ENCODE data around the gene TMEM117.
"Not testable (repeated sequence)": the region's sequence is repeated elsewhere in the genome, so short reads cannot be mapped to it uniquely, and the experiment has no call there.

The TMEM117 gene

GRCh38 chr12:44117337-44117736, 281.5 kb downstream of the TMEM117 start:
- no peak for DNase-seq

GRCh38 chr12:44118946-44119345, 283.1 kb downstream of the TMEM117 start:
- no peak for DNase-seq

DNA sequence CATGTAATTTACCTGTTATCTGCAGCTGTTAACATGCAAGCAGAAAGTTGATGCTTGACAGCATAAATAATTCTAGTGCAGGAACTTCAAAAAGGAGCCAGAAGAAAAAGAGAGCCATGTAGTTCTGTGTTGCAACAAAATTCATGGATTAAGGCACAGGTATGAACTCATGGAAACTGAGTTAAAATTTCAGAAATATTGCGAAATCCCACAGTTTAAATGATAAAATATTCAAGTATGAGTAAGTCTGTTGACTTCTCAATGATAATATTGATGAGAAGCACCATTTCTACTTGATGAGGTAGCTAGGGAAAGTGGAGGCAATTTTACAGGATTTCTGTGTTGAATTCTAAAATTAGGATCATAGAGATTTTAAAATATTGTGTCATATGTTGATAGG, 290.9 kb downstream of the TMEM117 start:
- no peak for DNase-seq

- no peak for DNase-seq
These were observed 292.3 kb downstream of the TMEM117 start for GRCh38 chr12:44127966-44128710.

DNA sequence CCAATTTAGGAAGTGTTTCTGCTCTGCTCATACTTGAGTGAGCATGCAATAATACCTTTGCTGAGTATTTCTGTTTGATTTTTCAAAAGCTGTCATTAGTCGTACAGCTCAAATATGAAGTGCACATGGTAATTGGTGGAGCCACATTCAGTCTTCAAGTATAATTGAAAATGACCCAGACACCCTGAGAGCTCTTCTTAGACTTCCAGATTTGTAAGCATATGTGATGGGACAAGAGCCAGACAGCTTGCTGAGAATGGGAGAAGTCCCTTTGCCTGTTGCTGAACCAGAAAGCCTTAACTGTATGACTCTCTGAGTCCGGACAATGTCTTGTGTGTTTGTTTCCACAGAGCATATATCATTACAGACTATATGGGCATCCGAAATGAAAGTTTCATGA, 307.3 kb downstream of the TMEM117 start:
- DNase-seq = no peak

GRCh38 chr12:44148936-44149335, 313.1 kb downstream of the TMEM117 start:
- no peak for DNase-seq

- DNase-seq = no peak
These were observed 318.2 kb downstream of the TMEM117 start for GRCh38 chr12:44154128-44154527.

DNA sequence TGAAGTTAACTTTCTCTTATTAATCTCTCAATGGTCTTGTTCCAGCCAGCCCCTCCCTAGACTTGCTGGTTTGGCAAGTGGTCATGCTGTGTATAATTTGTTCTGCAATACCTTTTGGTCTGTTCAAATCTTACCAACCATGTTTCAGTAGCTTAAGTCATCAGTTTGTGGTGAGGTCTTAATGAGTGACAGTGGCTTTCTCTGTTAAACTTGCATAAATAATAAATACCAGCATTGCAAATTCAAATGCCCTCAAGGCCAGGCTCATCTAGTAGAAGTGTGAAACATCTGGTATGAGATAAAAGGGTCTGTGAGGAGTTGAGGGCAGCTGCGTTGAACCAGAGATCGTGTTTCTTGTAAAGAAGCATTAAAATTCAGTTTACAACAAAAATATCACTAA, 319.5 kb downstream of the TMEM117 start:
- DNase-seq = no peak

- DNase-seq = no peak
These were observed 321.5 kb downstream of the TMEM117 start for GRCh38 chr12:44157359-44157758.

- DNase-seq = no peak
These were observed 322.9 kb downstream of the TMEM117 start for GRCh38 chr12:44158746-44159145.

DNA sequence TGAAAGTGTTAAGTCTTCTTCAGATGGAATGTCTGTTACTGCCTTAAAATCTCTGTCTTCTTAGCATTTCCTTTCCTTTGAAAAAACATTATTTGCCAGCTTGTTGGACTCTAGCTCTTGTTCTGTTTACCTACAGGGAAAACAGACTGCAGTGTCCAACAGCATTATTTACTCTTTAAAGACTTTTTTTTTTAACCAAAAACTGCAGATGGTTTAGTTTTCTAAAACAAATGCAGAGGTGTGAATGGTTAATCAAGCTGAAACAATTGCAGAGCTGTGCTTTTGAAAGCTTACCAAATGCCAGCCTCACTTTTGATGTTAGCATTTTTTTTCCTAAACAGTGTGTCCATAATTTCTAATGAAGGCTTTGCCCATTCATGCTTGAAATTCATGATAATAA, 323.3 kb downstream of the TMEM117 start:
- DNase-seq = no peak

GRCh38 chr12:44159862-44160261, 324.0 kb downstream of the TMEM117 start:
- DNase-seq = no peak

- DNase-seq = no peak
These were observed 327.1 kb downstream of the TMEM117 start for GRCh38 chr12:44162961-44163360.

GRCh38 chr12:44174053-44174452, 338.2 kb downstream of the TMEM117 start:
- no peak for DNase-seq

DNA sequence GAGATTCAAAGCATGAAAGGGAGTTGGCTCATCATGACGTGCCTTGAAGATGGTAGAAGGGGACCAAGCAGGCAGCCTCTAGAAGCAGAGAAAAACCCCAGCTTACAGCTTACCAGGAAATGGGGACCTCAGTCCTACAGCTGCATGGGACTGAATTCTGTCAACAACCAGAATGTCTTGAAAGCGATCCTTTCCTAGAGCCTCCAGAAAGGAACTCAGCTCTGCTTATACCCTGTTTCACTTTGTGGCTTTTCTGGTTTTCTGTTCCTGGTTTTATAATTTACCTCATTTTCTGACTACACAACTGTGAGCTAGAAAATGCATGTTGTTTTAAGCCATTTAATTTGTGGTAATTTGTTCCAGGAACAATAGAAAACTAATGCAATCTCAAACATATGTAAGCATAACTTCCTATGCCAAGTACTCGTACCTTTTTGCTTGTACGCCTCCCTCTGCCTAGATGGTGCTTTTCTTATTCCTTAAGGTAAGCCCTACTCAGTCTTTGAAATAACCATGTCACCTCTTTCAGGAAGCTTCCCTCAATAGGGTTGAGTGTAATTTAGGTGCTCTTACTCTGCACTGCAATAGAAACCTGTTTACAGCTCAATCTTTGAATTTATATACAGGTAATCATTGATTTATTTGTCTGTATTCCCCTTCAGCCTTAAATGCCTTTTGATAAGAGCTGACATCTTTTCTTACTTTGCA, 348.8 kb downstream of the TMEM117 start:
- DNase-seq = no peak

GRCh38 chr12:44193281-44193680, 357.4 kb downstream of the TMEM117 start:
- DNase-seq = no peak

- DNase-seq = not testable (repeated sequence)
These were observed 359.8 kb downstream of the TMEM117 start for GRCh38 chr12:44195719-44196118.

DNA sequence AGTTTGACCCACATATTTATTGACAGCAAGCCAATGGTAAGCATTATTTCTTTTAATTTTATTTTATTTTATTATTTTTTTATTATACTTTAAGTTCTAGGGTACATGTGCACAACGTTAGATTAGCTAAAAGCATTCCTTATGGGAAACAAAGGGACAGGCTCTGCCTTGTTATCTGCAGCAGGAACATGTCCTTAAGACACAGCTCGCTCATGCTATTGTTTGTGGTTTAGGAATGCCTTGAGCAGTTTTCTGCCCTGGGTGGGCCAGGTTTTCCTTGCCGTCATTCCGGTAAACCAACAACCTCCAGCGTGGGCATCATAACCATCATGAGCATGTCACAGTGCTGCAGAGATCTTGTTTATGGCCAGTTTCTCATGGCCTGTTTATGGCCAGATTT, 370.2 kb downstream of the TMEM117 start:
- no peak for DNase-seq

GRCh38 chr12:44217146-44217883, 381.4 kb downstream of the TMEM117 start:
- DNase-seq = no peak

GRCh38 chr12:44223736-44224135, 387.9 kb downstream of the TMEM117 start:
- no peak for DNase-seq

DNA sequence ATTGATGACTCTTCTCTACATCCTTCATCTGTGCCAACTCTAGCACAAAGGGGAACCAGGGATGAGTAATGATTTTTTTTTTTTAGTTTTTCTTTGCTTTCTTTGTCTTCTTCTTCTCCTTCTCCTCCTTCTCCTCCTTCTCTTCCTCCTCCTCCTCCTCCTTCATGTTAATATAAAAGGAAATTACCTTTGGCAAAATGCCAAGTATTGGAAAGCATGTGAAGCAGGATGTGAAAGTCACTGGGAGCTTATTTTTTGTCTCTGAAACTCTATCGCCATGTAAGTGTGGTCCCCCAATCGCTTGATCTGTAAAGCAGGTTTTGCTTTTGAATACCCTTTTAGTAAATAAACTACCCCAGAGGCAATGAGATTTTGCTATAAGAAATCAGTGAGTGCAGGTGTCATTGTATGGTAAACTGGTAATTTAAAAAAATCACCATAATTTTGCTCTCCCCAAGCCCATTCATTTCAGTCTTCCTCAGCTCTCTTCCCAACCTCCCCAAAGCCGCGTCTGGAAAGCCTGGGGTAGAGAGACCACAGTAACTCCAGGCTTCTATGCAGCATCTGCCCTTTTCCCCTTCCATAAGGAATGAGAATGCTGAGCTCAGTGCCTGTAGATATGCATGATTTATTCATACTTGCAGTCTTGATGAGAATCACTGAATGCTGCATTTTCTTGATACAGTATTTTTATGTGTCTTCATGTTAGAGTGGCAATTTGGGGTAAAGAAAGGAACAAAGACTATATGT, 388.7 kb downstream of the TMEM117 start:
- DNase-seq = no peak

DNA sequence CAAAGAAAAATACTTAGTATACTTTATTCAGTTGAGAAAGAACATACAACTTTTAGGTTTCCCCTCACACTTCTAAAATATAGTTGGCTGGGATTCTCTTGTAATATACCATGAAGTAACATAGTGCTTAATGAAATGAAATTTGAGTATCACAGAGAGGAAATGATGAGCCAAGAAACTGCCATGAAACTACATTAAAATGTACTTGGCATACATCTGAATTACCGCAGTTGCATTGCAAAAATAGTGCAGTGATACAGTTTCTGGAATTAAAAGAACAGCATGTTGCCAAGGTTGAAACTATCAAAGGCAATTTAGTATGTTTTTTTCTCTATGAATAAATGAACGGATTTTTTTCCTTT, 389.2 kb downstream of the TMEM117 start:
- DNase-seq = no peak

DNA sequence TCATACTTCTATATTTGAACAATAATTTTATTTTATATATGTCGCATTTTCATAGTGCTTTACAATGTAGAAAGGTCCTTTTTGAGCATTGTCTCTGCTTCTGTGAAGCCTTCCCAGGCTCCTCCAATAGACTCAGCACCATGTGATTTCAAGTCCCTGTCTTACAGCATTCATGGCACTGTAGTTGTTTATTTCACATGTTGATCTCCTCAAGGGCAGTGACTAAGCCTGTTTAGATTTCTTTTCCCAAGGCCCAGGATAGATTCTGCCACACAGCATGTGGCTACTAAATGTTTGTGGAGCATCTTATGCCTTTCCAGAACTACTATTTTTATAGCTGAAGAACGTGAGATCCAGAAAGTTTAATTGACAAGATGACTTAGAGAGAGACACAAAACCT, 391.7 kb downstream of the TMEM117 start:
- no peak for DNase-seq
